Islet of Langerhans (tissue), 1 donor: ENCODE results near the gene TMC3.
"Not testable (repeated sequence)": the region's sequence is repeated elsewhere in the genome, so short reads cannot be mapped to it uniquely, and the experiment has no call there.

Experiments
- FAIRE-seq: peaks from one replicate; lab custom pipeline; 2011; peaks lifted over from hg19 to GRCh38; lab: Jason Lieb, UNC

Gene TMC3

DNA sequence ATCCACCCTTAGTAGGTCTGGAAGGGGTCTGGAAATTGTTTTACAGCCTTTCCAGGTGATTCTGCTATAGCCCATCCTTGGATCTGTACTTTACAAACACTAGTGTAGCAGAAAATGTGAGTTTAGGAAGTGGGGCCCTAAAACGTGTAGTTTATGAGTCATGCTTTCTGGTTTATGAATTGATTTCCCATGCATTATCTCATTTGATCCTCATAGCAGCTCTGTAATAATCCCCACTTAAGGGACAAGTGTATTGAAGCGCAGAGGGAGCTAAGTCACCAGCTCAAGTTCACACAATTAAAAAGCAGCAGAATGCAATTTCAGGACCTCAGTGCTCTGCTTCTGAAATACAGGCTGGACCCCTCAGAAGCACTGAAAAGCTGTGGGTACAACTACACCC, 27.4 kb downstream of the TMC3 start:
- FAIRE-seq = no peak

DNA sequence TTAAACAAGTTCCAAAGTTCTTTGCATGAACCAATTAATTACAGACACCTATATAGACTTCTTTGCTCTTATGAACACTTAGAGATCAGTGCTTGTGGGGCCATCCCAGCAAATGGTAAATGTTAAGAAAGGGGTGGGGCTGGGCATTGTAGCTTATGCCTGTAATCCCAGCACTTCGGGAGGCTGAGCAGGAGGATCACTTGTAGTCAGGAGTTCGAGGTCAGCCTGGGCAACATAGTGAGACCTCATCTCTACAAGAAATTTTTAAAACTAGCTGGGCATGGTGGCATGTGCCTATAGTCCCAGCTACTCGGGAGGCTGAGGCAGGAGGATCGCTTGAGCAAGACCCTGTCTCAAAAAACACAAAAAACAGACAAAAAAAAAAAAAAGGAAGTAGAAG, 30.6 kb downstream of the TMC3 start:
- FAIRE-seq = no peak

DNA sequence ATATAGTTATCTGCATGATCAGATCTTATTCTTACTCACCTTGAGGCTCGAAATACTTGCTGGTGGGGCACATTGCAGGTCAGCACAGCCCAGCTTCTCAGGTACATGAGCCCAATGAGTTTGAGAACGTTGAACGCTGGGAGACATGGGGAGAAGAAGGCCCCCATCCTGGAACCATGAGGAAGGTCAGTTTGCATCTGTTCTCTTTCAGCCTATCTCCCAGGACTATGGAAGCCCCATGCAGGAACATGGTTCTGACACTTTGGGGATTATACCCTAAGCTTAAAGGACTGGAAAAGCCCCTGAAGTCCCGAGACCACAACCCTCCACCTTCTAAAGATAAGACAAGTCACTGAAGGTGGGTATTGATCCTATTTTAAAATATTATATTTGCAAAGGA, 32.7 kb downstream of the TMC3 start:
- no peak for FAIRE-seq

DNA sequence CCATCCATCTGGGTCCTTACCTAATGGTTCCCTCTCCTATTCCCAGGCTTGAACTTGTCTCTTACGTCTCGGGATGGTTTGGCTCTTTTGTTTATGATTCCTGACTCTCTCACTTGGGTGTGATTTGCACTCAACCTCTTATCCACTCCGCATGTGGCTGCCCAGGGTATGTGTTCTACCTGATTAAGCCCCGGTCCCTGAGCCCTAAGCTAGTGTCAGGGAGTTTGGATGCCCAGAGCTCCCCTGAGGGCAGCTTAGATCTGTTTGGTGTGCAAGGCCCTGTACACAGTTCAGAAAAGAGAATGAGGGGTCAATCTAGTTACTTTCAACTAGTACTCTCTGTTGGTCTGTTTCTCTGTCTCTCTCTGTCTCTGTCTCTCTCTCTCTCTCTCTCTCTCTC, 34.2 kb downstream of the TMC3 start:
- no peak for FAIRE-seq

DNA sequence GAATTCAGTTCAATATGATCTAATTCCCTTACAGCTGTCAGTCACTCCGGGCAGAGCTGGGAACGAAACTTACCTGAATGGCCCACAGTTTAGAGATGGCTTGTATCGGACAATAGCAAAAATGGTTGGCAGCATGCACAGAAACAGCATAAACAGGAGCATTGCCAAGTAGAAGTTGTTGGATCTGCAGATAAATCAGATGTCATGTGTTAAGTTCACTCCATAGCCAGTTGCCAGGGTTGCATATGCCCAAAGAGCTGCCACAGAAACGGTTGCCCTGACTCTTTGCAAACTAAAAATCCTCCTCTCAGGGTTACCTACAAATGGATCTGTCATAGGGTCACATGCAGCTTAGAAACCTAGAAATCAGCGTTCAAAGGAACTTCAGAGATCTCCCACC, 34.7 kb downstream of the TMC3 start:
- FAIRE-seq = no peak

DNA sequence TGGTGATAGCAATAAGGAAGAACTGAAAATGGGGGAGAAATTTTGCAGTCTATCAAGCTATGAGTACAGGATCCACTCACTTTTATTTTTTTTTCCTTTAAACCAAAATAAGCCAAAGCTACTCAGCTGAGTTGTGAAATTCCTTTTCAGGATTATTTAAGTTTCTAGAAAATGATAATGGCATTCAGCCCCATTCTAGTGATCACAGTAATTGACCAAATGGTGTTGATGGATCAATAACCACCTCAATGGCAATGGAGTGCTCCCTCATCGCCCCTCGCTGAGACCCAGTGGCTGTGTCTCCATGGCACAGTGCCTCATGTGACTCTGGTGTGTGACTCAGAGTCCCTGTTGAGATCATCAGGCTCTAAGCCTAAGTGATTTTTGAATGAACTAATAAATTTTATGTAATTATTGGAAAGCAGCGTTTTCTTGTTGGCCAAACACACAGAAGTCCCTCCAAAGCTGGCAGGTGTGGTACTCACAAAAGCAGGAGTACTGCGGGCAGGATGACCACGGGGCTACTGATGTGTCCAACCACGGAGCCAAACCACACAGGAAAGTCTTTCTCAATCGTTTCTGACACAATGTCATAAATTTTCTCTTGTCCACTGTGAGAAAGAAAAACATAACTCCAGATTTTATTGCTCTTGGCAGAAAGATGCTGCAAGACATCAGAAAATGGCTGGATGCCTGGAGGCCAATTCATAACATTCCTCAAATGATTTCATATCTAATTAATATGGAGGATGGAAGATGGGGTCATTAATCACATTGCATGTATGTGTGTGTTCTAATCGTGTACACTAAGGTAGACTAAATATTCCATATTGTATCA, 35.6 kb downstream of the TMC3 start:
- FAIRE-seq = no peak

DNA sequence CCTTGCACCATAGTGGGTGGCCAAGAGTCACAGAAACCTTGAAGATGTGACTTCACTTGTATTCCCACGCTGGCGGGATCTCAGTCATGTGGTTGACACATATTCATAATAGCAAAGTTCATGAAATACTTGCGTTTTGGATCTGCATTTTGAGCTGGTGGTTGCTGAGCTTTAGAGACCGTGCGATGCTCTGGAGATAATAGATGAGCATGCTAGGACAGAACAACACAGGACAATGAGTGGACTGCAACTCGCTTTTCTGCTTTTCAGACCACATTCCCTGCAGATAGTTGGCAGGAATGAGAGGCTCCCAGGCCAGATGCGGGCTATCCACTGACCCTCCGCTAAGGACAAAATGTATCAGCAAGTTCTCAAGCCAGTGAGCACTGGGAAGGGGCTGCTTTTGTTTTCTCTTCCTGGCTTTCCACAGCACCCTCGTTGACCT, 36.3 kb downstream of the TMC3 start:
- FAIRE-seq = no peak

DNA sequence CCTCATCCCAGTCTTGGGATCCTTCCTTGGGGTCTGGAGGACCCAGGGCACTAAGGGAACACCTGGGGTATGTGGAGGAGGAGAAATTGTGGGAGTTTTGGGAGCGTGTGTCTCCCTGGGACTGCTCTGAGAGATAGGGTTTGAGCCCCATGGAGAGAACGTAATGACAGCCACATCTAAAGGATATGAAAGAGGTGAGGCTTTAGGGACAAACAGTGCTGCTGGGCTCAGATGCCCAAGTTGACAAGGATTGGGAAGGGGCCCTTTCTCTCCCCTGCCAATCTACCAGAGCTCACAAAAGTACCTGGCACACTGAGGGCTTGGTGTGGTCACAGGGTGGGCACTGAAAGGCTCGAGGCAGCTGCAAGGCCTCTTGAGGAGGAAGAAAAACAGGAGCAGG, 36.8 kb downstream of the TMC3 start:
- FAIRE-seq = no peak

DNA sequence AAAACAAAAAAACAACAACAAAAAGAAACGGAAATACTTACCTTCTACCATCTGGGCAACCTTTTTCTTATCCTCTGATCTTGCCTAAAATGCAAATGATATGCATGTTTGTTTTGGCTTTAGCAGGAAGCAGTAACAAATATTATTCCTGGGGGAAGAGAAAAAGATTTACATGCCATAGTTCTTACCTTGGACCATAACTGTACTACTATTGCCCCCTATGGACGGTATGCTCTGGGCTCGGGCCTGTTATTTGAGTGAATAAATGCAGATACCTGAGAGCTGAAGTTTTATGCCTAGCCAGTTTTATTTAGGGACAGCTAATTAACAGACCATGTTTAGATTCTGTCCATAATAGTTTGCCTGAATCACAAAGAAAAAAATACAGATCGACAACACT, 37.4 kb downstream of the TMC3 start:
- no peak for FAIRE-seq

DNA sequence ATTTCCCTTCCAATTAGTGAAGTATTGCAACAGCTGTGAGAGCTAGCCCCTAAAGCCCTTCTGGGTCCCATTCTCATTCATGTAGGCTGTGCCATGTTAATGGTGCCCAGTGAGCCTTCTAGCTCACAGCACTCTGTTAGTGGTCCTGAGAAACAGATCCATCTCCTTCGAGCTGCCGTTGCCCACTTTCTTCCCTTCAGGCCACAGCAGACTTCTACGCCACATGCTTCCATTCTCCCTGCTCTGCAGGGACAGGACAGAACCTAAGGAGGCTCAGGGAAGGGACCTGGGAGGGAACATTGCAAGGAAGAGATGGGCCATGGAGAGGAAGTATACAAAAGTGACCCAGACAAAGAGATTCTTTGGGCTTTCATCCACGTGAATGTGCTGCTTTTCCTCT, 38.4 kb downstream of the TMC3 start:
- FAIRE-seq = no peak

DNA sequence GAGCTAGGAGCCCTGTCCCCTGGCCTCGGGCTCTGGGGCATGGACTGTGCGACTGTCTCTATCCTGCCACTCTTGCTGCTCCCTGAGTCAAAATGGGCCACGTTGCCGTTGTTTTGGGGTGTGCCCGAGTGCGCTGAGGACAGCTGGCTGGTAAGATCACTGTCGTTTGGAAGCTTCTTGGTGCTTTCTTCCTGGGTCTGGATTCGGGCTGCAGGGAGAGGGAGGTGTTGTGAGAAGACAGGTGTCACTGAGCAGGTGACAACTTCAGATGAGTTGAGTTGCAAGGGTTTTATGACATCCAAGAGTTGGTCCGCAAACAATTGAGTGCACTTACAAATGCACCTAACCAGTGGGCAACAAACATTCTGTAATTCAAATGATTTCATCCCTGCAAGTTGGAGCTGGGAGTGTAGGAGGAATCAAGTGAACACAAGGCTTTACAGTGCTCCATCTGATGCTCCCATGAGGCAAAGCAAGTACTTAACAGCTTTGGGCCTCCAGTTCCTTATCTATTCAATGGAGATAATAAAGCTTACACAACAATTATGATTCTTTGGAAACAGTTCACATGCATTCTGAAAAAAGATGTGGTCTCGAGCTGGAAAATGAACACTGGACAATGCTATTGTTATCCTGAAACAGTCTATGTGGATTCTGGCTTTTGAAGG, 39.1 kb downstream of the TMC3 start:
- no peak for FAIRE-seq

DNA sequence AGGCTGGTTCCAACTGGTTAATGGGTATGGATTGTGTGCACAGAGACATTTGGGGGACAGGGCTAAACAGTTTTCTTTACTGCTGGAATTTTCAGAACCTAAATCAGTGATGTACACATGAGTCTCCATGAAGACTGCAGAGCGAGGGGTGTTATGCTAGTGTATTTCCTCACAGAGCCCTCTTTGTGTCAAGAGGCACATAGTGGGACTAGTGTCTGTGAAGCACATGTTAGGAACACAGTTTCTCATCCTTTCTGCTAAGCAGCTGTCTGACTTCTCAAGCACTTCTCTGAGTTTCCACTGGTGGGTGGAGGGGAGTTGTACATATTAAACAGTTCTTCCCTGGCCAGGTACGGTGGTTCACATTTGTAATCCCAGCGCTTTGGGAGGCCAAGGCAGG, 40.6 kb downstream of the TMC3 start:
- FAIRE-seq = no peak

DNA sequence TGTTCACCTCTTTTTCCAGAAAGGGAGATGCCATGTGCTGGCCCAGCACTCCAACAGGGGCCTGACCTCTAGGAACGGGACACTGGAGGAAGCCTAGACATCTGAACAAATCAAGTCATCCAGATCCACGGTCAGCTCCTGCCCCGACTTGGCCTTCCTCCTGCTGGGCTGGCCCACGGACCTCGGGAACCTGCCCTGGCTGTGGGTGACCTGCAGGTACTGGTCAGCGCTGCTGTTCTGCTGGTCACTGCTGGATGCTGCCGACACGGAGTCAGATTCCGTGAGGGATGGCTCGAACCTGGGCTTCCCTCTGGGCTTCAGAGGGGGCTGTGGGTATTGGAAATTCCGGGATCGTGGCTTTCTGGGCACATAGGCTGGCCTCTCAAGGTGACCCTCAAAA, 41.7 kb downstream of the TMC3 start:
- FAIRE-seq = no peak

DNA sequence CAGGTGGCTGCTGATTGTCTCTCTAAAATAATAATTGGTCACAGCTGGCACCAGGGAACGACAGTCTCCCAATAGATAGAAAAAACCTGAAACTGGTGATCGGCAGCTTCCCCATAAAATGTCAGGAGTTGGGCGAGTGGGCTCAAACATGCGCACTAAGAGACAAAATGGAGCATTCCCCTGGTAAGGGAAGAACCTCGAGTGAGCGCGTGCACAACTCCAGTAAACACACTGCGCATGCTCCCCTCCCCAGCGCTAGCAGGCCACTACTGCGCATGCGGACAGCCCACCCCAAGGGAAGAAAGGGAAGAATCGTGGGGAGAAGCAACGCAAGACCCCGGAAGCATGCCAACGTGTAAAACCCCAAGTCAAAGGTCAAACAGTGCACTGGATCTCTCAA, 42.4 kb downstream of the TMC3 start:
- no peak for FAIRE-seq

DNA sequence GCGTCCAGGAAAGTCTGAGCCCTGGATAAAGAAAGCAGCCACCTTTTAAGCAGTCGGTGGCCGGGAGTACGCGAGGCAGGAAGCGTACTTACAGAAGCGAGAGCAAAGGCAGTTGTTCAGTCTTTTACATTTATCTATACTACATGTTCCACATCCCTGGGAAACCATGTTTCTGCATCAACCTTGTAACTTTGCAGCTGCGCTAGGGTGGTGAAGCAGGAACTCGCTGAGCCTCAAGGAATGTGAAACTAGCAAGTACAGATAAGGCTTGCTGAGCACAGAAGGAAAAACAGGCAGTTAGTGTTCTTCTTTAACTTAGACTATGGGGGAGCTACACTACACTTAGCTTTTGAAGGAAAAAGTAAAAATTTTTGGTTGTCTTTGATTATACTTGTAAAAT, 42.9 kb downstream of the TMC3 start:
- FAIRE-seq = not testable (repeated sequence)

DNA sequence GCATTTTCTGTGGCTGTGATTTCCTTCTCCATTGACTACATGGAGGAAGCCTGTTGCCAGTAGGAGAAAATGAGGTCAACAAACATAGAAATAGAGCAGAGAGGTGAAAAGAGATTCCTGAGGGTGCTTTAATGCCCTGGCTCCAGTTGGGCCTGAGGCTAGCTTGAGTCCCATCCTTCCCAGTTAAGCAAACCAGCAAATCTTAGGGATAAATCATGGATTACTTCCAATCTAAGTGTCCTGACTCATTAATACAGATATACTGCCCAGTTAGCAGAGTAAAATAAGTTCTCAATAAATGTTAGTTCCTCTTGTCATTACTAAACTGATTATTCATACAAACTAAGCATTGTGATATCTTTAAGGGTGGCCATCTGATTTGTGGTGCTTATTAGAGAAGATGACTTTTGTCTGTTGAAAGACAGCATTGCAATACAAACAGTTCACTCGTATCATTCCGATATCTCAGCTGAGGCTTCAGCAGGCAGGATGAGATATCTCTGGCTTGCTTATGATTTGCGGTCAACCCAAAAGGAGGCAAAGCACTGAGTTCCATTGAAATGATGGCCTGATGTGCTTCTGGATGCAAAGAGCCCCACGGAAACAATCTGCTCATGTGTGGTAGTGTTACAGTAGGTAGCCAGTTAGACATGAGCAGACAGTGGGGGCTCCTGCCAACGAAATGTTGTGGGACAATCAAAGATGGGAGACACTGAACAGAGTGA, 43.5 kb downstream of the TMC3 start:
- FAIRE-seq = no peak

DNA sequence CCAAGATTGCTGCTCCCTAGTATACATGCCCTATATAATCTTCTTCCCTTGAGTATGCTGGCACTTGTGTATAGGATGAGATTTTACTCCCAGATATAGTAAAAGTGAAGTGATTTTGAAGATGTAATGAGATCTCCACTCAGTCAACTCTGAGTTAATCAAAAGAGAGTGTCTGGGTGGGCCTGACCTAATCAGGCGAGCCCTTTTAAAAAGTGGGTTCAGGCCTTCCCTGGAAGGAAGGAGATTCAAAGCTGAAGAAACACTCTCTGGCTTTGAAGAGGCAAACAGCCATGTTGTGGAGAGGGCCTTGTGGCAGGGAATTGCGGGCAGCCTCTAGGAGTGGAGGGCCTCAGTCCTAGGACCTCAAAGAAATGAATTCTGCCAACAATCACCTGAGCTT, 44.6 kb downstream of the TMC3 start:
- no peak for FAIRE-seq

DNA sequence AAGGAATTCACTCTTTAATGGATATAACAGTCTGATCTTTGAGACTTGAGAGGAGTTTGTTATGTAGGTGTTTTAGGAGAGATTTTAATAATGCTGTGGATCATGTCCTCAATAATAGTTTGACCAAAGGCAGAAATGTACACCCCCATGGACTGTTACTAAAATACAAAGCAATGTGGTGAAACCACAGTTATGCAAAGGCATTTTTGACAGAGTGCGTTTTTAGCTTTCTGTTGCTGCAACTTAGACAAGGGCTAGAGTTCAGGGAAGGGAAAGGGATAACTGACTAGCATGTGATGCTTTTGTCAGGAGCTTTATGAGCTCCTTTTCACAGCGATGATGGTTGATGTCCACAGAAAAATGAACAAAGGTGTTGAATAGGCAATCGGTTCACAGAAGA, 46.5 kb downstream of the TMC3 start:
- no peak for FAIRE-seq

DNA sequence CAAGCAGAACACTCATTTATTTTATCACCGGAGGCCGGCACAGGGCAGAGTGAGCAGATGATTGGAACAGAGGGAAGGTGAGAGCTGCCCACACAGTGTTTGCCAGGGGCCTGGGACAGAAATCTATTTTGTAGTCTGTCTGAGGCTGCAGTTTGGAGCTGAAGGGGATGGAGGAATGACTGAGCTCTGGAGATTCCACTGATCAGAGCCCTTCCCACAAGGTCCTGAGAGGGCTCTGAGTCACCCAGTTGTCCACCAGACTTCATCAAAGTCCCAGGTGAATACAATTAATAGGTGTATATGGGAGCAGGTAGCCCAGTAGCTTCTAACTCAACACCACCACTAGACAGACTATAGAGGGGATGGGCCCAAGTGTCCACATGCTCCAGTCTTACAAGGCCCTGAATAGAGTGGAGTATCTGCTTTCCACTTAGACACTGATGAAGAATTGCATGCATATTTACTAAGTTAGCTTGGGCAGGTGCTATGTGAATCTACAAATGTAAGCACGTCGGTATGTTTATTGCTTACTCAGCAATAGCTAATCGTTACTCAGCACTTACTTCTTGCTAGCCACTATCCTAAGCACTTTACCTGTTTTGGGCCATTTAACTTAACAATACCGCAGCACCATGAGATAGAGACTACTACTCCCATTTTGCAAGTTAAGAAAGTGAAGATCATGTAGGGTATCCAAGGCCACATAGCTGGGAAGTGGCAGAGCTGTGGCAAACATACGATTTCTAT, 47.4 kb downstream of the TMC3 start:
- no peak for FAIRE-seq

DNA sequence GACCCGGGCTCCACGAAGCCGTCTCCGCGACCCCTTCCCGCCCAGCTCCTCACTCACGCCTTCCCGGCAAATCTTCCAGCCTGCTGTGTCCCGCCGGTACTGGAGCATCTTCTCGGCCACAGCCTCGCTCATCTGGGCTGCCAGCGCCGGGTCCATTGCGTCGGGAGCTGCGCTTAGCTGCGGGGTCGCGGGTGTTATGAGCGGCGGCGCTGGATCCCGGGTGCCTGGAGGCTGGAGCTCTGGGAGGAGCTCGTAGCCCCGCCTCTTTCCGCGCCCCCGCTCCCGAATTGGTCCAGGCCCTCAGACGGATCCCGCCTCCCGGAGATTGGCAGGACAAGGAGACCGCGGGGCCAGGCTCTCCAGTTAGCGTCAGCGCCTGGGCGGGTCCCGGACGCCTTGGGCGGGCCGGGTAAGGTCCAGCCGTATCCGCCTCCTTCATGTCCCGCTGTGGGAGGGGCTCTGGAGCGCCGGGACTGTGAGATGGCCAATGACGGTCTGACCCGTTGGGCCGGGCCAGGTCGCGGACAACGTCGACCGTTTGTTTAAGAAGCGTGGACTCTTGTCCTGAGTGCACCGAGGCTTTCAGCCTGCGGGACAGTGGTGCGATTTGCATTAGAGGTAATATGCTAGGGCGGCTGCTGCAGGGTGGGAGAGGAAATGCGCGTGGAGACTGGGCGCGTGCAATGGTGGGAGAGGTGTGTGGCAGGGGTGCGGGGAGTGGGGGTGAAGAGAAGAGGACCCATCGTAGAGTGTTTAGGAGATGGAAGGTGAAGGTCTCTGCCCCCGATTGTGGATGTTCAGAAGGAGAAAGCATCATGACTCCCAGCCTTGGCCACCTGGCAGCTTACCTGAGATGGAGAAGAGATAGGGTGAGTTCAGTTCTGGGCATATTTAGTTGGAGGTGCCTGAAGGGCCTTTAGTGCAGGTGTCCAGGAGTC, 49.8 kb downstream of the TMC3 start, which contains the start of gene STARD5:
TSS of gene STARD5 (minus strand) at position 198 of the 938 bp plus-strand sequence. CDS start at position 156, 42 bp downstream.
- FAIRE-seq = no peak

DNA sequence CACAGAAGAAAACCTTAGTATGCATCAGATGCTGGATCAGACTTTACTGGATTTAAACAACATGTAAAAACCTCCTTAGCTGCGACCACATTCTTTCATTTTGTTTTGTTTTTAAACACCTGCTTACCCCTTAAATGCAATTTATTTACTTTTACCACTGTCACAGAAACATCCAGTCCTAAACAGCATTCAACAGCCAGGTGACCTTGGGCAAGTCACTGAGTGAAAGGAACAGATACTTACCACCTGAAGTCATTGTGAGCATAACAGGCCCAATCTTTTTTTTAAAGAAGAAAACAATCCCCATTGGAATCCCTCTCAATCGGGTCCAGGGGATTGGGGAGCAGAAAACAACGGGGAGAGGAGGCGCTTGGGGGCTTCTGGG, 50.5 kb downstream of the TMC3 start:
- FAIRE-seq = no peak
